GM12891 (cell line): ENCODE results near the gene NUAK1.

Experiments
- DNase-seq: peaks from one replicate; pipeline ENCODE4 v3.0.0; 2011; ENCODE audit warnings: low spot score; ENCODE audit not compliant: insufficient read length
- FAIRE-seq: peaks from 2 replicates; lab custom pipeline; 2011; peaks lifted over from hg19 to GRCh38; lab: Jason Lieb, UNC
- PAX5 ChIP-seq: IDR thresholded peaks from 2 replicates; pipeline ENCODE4 v1.6.1; 2011; ENCODE audit warnings: low read length, moderate library complexity, mild to moderate bottlenecking; ENCODE audit not compliant: insufficient read depth, severe bottlenecking
- POLR2A ChIP-seq: IDR thresholded peaks from 2 replicates; pipeline ENCODE4 v1.6.1; 2011; ENCODE audit warnings: low read depth, low read length, control low read depth
- POLR2AphosphoS5 ChIP-seq: IDR thresholded peaks from 2 replicates; pipeline ENCODE4 v1.6.1; 2011; ENCODE audit warnings: low read depth, low read length, control low read depth
- POU2F2 ChIP-seq: IDR thresholded peaks from 2 replicates; pipeline ENCODE4 v1.6.1; 2011; ENCODE audit warnings: low read depth, mild to moderate bottlenecking, control low read depth, low read length, moderate library complexity
- SPI1 ChIP-seq: IDR thresholded peaks from 2 replicates; pipeline ENCODE4 v1.6.1; 2011; ENCODE audit warnings: low read depth, low read length, control low read depth
- TAF1 ChIP-seq: IDR thresholded peaks from 2 replicates; pipeline ENCODE4 v1.6.1; 2011; ENCODE audit warnings: low read depth, low read length, control low read depth

Gene NUAK1

DNA sequence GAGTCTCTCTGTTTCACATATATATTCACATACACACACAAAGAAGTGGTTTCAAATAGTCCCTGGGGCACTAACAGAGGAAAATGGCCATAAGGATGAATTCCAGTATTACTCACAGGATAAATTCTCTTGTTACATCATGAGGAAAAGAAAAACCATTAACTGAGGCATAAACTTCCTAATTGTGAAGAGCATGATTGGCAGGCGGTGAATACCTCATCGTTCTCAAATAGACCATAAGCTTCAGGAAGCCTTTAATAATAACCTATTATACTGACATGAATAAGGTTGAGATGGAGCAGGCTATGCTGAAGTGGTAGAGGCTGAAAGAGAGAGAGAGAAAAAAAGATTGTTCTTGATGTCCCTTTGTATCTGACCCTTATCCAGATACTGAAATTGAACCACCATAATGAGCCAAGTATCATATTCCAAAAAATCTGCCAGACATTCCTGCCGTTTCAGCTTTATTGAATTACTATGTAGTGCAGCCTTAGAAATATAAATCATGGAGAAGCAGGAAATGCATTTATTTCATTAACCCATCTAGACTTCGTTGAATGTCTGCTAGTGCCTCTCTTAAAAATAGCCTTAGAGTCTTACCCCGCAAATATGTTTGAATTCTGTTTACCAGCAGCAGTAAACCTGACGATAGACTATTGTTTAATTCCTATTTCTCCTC lies 86.8 kb downstream of the NUAK1 start:
- TF ChIP-seq PAX5 (no peak), TAF1 (no peak), POLR2AphosphoS5 (no peak), SPI1 (no peak), POLR2A (no peak), POU2F2 (no peak)
- FAIRE-seq (no peak), DNase-seq (no peak)

DNA sequence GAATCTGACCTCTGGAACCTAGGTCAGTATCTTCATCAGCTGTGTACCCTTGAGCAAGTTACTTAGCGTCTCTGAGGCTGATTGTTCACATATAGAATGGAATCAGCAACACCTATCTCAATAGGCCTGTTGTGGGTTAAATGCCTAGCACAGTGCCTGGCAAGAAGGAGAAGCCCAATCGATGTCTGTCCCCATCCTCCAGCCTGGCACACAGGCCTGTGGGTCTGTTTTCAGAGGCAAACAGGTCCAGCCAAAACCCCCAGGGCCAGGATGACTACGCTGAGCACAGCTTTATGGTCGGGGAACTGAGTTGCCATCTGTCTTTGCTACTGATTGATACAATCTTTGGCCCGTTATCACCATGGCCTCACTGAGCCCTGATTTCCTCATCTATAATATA lies 89.2 kb downstream of the NUAK1 start:
- FAIRE-seq (no peak), DNase-seq (no peak)
- TF ChIP-seq POLR2A (no peak), SPI1 (no peak), PAX5 (no peak), POU2F2 (no peak), TAF1 (no peak), POLR2AphosphoS5 (no peak)

GRCh38 chr12:106049105-106049504 lies 89.6 kb downstream of the NUAK1 start:
- DNase-seq = no peak
- no peak for FAIRE-seq
- no peak for TF ChIP-seq TAF1
- TF ChIP-seq POU2F2 = no peak
- no peak for TF ChIP-seq SPI1
- TF ChIP-seq PAX5 = no peak
- no peak for TF ChIP-seq POLR2A
- no peak for TF ChIP-seq POLR2AphosphoS5

- TF ChIP-seq POLR2A = no peak
- no peak for TF ChIP-seq PAX5
- no peak for TF ChIP-seq POLR2AphosphoS5
- TF ChIP-seq SPI1 = no peak
- no peak for TF ChIP-seq TAF1
- TF ChIP-seq POU2F2 = no peak
These were observed 90.1 kb downstream of the NUAK1 start for GRCh38 chr12:106048676-106049075.

GRCh38 chr12:106048016-106048415 lies 90.7 kb downstream of the NUAK1 start:
- FAIRE-seq (no peak), DNase-seq (no peak)
- no peak for TF ChIP-seq TAF1
- TF ChIP-seq POLR2A = no peak
- no peak for TF ChIP-seq POLR2AphosphoS5
- no peak for TF ChIP-seq POU2F2
- no peak for TF ChIP-seq PAX5
- no peak for TF ChIP-seq SPI1

More at GRCh38 chr12:106048676-106049075, 90.1 kb downstream of the NUAK1 start:
- DNase-seq = no peak
- no peak for FAIRE-seq

- FAIRE-seq (no peak), DNase-seq (no peak)
- TF ChIP-seq POLR2AphosphoS5 (no peak), SPI1 (no peak), PAX5 (no peak), POU2F2 (no peak), POLR2A (no peak), TAF1 (no peak)
These were observed 91.8 kb downstream of the NUAK1 start for GRCh38 chr12:106046947-106047346.

DNA sequence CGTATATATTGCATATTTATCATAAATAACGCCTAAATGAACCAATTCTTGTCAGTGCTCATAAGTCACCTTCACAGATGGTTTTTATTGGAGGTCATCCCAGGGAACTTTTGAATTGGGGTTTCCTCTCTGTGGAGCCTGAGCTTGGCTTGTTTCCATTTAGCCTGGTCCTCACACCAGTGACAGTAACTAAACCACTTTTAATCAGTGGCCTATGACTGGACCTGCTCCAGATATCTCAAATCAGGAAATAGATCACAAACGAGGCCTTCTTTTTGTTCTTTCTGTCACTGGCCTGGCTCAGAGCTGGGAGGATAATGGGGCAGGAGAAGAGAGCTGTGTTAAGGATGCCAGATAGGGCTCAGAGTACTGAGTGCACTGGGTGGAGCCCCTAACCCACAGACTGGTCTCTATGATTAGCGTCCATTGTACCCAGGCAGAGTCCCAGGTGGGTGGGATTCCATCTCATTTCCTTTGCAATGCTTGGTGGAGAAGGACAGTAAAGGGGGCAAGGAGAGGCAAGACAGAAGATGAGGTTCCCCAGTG lies 92.4 kb downstream of the NUAK1 start:
- FAIRE-seq (no peak), DNase-seq (no peak)
- TF ChIP-seq POU2F2 (no peak), TAF1 (no peak)

- DNase-seq (no peak), FAIRE-seq (no peak)
- TF ChIP-seq PAX5 (no peak), POLR2AphosphoS5 (no peak), TAF1 (no peak), SPI1 (no peak), POU2F2 (no peak), POLR2A (no peak)
These were observed 93.5 kb downstream of the NUAK1 start for GRCh38 chr12:106045251-106045674.

DNA sequence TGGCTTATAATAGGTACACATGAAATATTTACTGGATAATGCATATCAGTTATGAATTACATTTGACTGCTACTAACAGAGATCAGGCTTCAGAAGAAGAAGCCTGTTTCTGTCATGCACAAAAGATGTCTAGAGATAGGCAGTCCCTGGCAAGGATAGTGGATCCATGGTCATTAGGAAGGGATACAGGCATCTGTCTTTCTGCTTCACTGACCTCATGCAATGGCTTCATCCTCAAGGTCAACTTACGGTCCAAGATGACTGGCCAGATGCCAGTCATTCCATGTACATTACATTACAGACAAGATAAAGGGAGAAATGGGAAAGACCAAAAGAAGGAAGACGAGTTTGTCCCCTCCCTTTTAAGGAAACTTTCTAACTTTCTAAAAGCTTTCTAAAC lies 94.0 kb downstream of the NUAK1 start:
- DNase-seq (no peak), FAIRE-seq (no peak)
- TF ChIP-seq SPI1 (no peak), TAF1 (no peak), PAX5 (no peak), POLR2AphosphoS5 (no peak), POLR2A (no peak), POU2F2 (no peak)

GRCh38 chr12:106042037-106042436 lies 96.7 kb downstream of the NUAK1 start:
- no peak for DNase-seq
- no peak for FAIRE-seq
- TF ChIP-seq POU2F2 (no peak), TAF1 (no peak), POLR2AphosphoS5 (no peak), SPI1 (no peak), POLR2A (no peak), PAX5 (no peak)
